IPS-18c (cell line): ENCODE results near the gene LAMA2.

Experiments
- H3K4me3 ChIP-seq: 2 replicates; pipeline ENCODE4 v1.7.0; 2013; ENCODE audit warnings: low read depth, mild to moderate bottlenecking, low read length, moderate library complexity; ENCODE audit not compliant: insufficient read depth
- H3K9me3 ChIP-seq: one replicate; pipeline ENCODE4 v1.6.1; 2013; ENCODE audit warnings: mild to moderate bottlenecking, low read length, moderate library complexity; ENCODE audit not compliant: control insufficient read depth, insufficient read depth

Gene LAMA2

GRCh38 chr6:129314575-129314974, 431.6 kb downstream of the LAMA2 start:
- H3K4me3 ChIP-seq = no peak overlapping the region
- H3K9me3 ChIP-seq = no peaks in the 10 kb centered on the region

GRCh38 chr6:129317931-129318820, 435.2 kb downstream of the LAMA2 start:
- no peak overlapping the region for H3K4me3 ChIP-seq

GRCh38 chr6:129320892-129321291, 438.0 kb downstream of the LAMA2 start:
- no peak overlapping the region for H3K4me3 ChIP-seq
- no peaks in the 10 kb centered on the region for H3K9me3 ChIP-seq

More at GRCh38 chr6:129317931-129318820, 435.2 kb downstream of the LAMA2 start:
- H3K9me3 ChIP-seq = no peaks in the 10 kb centered on the region

GRCh38 chr6:129321303-129321702, 438.4 kb downstream of the LAMA2 start:
- no peak overlapping the region for H3K4me3 ChIP-seq
- no peaks in the 10 kb centered on the region for H3K9me3 ChIP-seq

GRCh38 chr6:129324345-129324744, 441.4 kb downstream of the LAMA2 start:
- no peak overlapping the region for H3K4me3 ChIP-seq

GRCh38 chr6:129329678-129330077, 446.7 kb downstream of the LAMA2 start:
- no peak overlapping the region for H3K4me3 ChIP-seq

More at GRCh38 chr6:129324345-129324744, 441.4 kb downstream of the LAMA2 start:
- H3K9me3 ChIP-seq = no peaks in the 10 kb centered on the region

GRCh38 chr6:129331450-129332138, 448.7 kb downstream of the LAMA2 start:
- Histone ChIP-seq H3K9me3 (no peaks in the 10 kb centered on the region), H3K4me3 (no peak overlapping the region)

More at GRCh38 chr6:129329678-129330077, 446.7 kb downstream of the LAMA2 start:
- H3K9me3 ChIP-seq = no peaks in the 10 kb centered on the region

- Histone ChIP-seq H3K9me3 (no peaks in the 10 kb centered on the region), H3K4me3 (no peak overlapping the region)
These were observed 452.9 kb downstream of the LAMA2 start for GRCh38 chr6:129335792-129336191.

- Histone ChIP-seq H3K4me3 (no peak overlapping the region), H3K9me3 (no peaks in the 10 kb centered on the region)
These were observed 455.7 kb downstream of the LAMA2 start for GRCh38 chr6:129338683-129339082.

- H3K9me3 ChIP-seq = no peaks in the 10 kb centered on the region
- H3K4me3 ChIP-seq = no peak overlapping the region
These were observed 458.0 kb downstream of the LAMA2 start for GRCh38 chr6:129340983-129341382.

- Histone ChIP-seq H3K4me3 (no peak overlapping the region), H3K9me3 (no peaks in the 10 kb centered on the region)
These were observed 459.3 kb downstream of the LAMA2 start for GRCh38 chr6:129342243-129342642.

- Histone ChIP-seq H3K9me3 (no peaks in the 10 kb centered on the region), H3K4me3 (no peak overlapping the region)
These were observed 459.9 kb downstream of the LAMA2 start for GRCh38 chr6:129342796-129343195.

- H3K9me3 ChIP-seq = no peaks in the 10 kb centered on the region
- H3K4me3 ChIP-seq = no peak overlapping the region
These were observed 461.4 kb downstream of the LAMA2 start for GRCh38 chr6:129344379-129344778.

- Histone ChIP-seq H3K9me3 (no peaks in the 10 kb centered on the region), H3K4me3 (no peak overlapping the region)
These were observed 463.0 kb downstream of the LAMA2 start for GRCh38 chr6:129345890-129346289.

GRCh38 chr6:129346964-129347363, 464.0 kb downstream of the LAMA2 start:
- no peaks in the 10 kb centered on the region for H3K9me3 ChIP-seq
- no peak overlapping the region for H3K4me3 ChIP-seq

GRCh38 chr6:129350278-129350677, 467.3 kb downstream of the LAMA2 start:
- Histone ChIP-seq H3K4me3 (no peak overlapping the region), H3K9me3 (no peaks in the 10 kb centered on the region)

GRCh38 chr6:129351807-129352206, 468.9 kb downstream of the LAMA2 start:
- Histone ChIP-seq H3K4me3 (no peak overlapping the region), H3K9me3 (no peaks in the 10 kb centered on the region)

- no peak overlapping the region for H3K4me3 ChIP-seq
- H3K9me3 ChIP-seq = no peaks in the 10 kb centered on the region
These were observed 470.1 kb downstream of the LAMA2 start for GRCh38 chr6:129353067-129353466.
